Stimulated activated CD4-positive, alpha-beta T cell treated with anti-CD3 and anti-CD28 coated beads, TNF-alpha, amount 100 ng/mL, for 48 hours (primary cell): ENCODE data around the gene CHD9.

ENCODE experiments used
- DNase-seq, 3 donors: peaks; one replicate each; pipeline ENCODE4 v3.0.0-alpha.2; 2020; ENCODE audit warnings: low read depth in 3 of 3

Gene CHD9

GRCh38 chr16:53372992-53373871 lies 318.4 kb downstream of the CHD9 start:
- DNase-seq = peak; percentile 39 to 62 (median 60)

- DNase-seq = no peak
These were observed 320.0 kb downstream of the CHD9 start for GRCh38 chr16:53374800-53375199.

GRCh38 chr16:53378138-53378537 lies 323.3 kb downstream of the CHD9 start:
- no peak for DNase-seq
